ENCODE results near the gene TEAD1. TPM values are rescaled to one million over a fixed set of nuclear protein-coding genes. Genes with fewer than 3 reads are reported as not detected.

The TEAD1 gene
- total RNA-seq, 2 experiments from 2014 or later = 0.25 to 0.83 TPM

- Mint-ChIP-seq H3K9me3 (no peaks in the 10 kb centered on the region), H3K36me3 (ENCODE audit: low read depth) (no peaks in the 10 kb centered on the region), H3K27ac (no peak overlapping the region), H3K27me3 (peaks cover 12% of the 10 kb centered on the region), H3K4me1 (ENCODE audit: low read depth) (no peaks in the 10 kb centered on the region), H3K4me3 (no peak overlapping the region)
- ATAC-seq = no peak
- no peak for DNase-seq
- intact Hi-C loops (cut with micrococcal nuclease) = loop anchor here (10.0 kb wide), 2 partner anchors 202 to 382 kb away; no protein-coding TSS in a partner anchor
- ChIA-PET POLR2A (no interaction called here), CTCF (interaction anchor here (2.0 to 3.0 kb wide), 2 partner anchors 12 to 383 kb away, joined by 9 to 22 read pairs; no protein-coding TSS in a partner anchor)
- no peak for TF ChIP-seq CTCF (IDR thresholded peaks at IDR 0.05)
Observed at GRCh38 chr11:12962306-12962705, 288.1 kb downstream of the TEAD1 start.

GRCh38 chr11:12963051-12963450, 288.8 kb downstream of the TEAD1 start:
- Mint-ChIP-seq H3K27me3 (peaks cover 12% of the 10 kb centered on the region), H3K4me1 (ENCODE audit: low read depth) (no peaks in the 10 kb centered on the region), H3K9me3 (no peaks in the 10 kb centered on the region), H3K4me3 (no peak overlapping the region), H3K27ac (no peak overlapping the region), H3K36me3 (ENCODE audit: low read depth) (no peaks in the 10 kb centered on the region)
- intact Hi-C loops (cut with micrococcal nuclease) = loop anchor here (10.0 kb wide), 2 partner anchors 202 to 382 kb away; no protein-coding TSS in a partner anchor
- ChIA-PET CTCF (interaction anchor here (1.0 to 3.0 kb wide), 10 partner anchors 11 to 422 kb away, joined by 3 to 22 read pairs (median 6); no protein-coding TSS in a partner anchor), POLR2A (no interaction called here)
- DNase-seq (no peak), ATAC-seq (no peak)
- TF ChIP-seq CTCF (IDR thresholded peaks at IDR 0.05) = no peak

GRCh38 chr11:12963792-12964536, 289.7 kb downstream of the TEAD1 start:
- no peaks in the 10 kb centered on the region for H3K9me3 Mint-ChIP-seq
- no peak overlapping the region for H3K27ac Mint-ChIP-seq
- no peak overlapping the region for H3K4me3 Mint-ChIP-seq
- ATAC-seq (peak; percentile 72), DNase-seq (peak; percentile 70)
- H3K27me3 Mint-ChIP-seq = peaks cover 12% of the 10 kb centered on the region
- no peaks in the 10 kb centered on the region for H3K36me3 Mint-ChIP-seq (ENCODE audit: low read depth)
- POLR2A ChIA-PET = no interaction called here
- TF ChIP-seq CTCF (IDR thresholded peaks at IDR 0.05) = peak; percentile 76
- intact Hi-C loops (cut with micrococcal nuclease) = loop anchor here (10.0 kb wide), 2 partner anchors 201 to 381 kb away; no protein-coding TSS in a partner anchor
- CTCF ChIA-PET = interaction anchor here (0.6 to 3.0 kb wide), 22 partner anchors 10 to 421 kb away, joined by 3 to 22 read pairs (median 3); no protein-coding TSS in a partner anchor
- no peaks in the 10 kb centered on the region for H3K4me1 Mint-ChIP-seq (ENCODE audit: low read depth)

GRCh38 chr11:12964650-12965049, 290.4 kb downstream of the TEAD1 start:
- H3K27me3 Mint-ChIP-seq = peaks cover 13% of the 10 kb centered on the region
- no peaks in the 10 kb centered on the region for H3K4me1 Mint-ChIP-seq (ENCODE audit: low read depth)
- intact Hi-C loops (cut with micrococcal nuclease) = loop anchor here (10.0 kb wide), 2 partner anchors 200 to 380 kb away; no protein-coding TSS in a partner anchor
- ChIA-PET CTCF (interaction anchor here (0.8 to 3.0 kb wide), 11 partner anchors 9 to 389 kb away, joined by 3 to 22 read pairs (median 4); no protein-coding TSS in a partner anchor), POLR2A (no interaction called here)
- H3K27ac Mint-ChIP-seq = no peak overlapping the region
- H3K4me3 Mint-ChIP-seq = no peak overlapping the region
- DNase-seq (no peak), ATAC-seq (no peak)
- TF ChIP-seq CTCF (IDR thresholded peaks at IDR 0.05) = no peak
- no peaks in the 10 kb centered on the region for H3K36me3 Mint-ChIP-seq (ENCODE audit: low read depth)
- H3K9me3 Mint-ChIP-seq = no peaks in the 10 kb centered on the region

GRCh38 chr11:12966002-12966401, 291.8 kb downstream of the TEAD1 start:
- Mint-ChIP-seq H3K4me3 (no peak overlapping the region), H3K27ac (no peak overlapping the region), H3K4me1 (ENCODE audit: low read depth) (no peaks in the 10 kb centered on the region), H3K9me3 (no peaks in the 10 kb centered on the region), H3K36me3 (ENCODE audit: low read depth) (no peaks in the 10 kb centered on the region), H3K27me3 (peaks cover 16% of the 10 kb centered on the region)
- ChIA-PET POLR2A (no interaction called here), CTCF (interaction anchor here (1.0 to 1.6 kb wide), 4 partner anchors 14 to 279 kb away, joined by 3 to 5 read pairs (median 4); no protein-coding TSS in a partner anchor)
- DNase-seq (no peak), ATAC-seq (no peak)
- TF ChIP-seq CTCF (IDR thresholded peaks at IDR 0.05) = no peak
- intact Hi-C loops (cut with micrococcal nuclease) = loop anchor here (10.0 kb wide), 2 partner anchors 199 to 379 kb away; no protein-coding TSS in a partner anchor
